ENCODE results near the gene TMTC2.

The TMTC2 gene

GRCh38 chr12:82705774-82706173 lies 19.1 kb downstream of the TMTC2 start:
- Histone ChIP-seq H3K36me3 (replicated peaks; ENCODE audit: low read depth, low read length) (no peaks in the 10 kb centered on the region), H3K79me2 (ENCODE audit: low read length) (no peaks in the 10 kb centered on the region), H3K9ac (ENCODE audit: low read length) (no peak overlapping the region), H3K9me3 (ENCODE audit: insufficient read depth, low read length) (no peaks in the 10 kb centered on the region), H3K27ac (ENCODE audit: low read length) (no peak overlapping the region), H2AFZ (ENCODE audit: low read depth, low read length) (no peak overlapping the region), H4K20me1 (ENCODE audit: insufficient read depth, low read length) (no peaks in the 10 kb centered on the region), H3K27me3 (ENCODE audit: low read depth, low read length) (no peaks in the 10 kb centered on the region), H3K4me1 (ENCODE audit: low read length) (no peaks in the 10 kb centered on the region), H3K4me2 (ENCODE audit: low read length) (no peak overlapping the region), H3K4me3 (ENCODE audit: low read length) (no peak overlapping the region)
- TF ChIP-seq CTCF (IDR thresholded peaks at IDR 0.05; ENCODE audit: low read depth, low read length): no peak
- no peak for TF ChIP-seq EZH2phosphoT487 (IDR thresholded peaks at IDR 0.05; ENCODE audit: low read depth)

GRCh38 chr12:82708061-82708879 lies 21.6 kb downstream of the TMTC2 start:
- Histone ChIP-seq H3K9me3 (ENCODE audit: insufficient read depth, low read length) (no peaks in the 10 kb centered on the region), H3K4me2 (ENCODE audit: low read length) (no peak overlapping the region), H3K27ac (ENCODE audit: low read length) (no peak overlapping the region), H3K36me3 (replicated peaks; ENCODE audit: low read depth, low read length) (no peaks in the 10 kb centered on the region), H3K27me3 (ENCODE audit: low read depth, low read length) (no peaks in the 10 kb centered on the region), H3K4me1 (ENCODE audit: low read length) (no peaks in the 10 kb centered on the region), H3K9ac (ENCODE audit: low read length) (no peak overlapping the region), H2AFZ (ENCODE audit: low read depth, low read length) (no peak overlapping the region), H3K4me3 (ENCODE audit: low read length) (no peak overlapping the region), H4K20me1 (ENCODE audit: insufficient read depth, low read length) (no peaks in the 10 kb centered on the region), H3K79me2 (ENCODE audit: low read length) (no peaks in the 10 kb centered on the region)
- TF ChIP-seq EZH2phosphoT487 (IDR thresholded peaks at IDR 0.05; ENCODE audit: low read depth) (no peak), CTCF (IDR thresholded peaks at IDR 0.05; ENCODE audit: low read depth, low read length) (no peak)

GRCh38 chr12:82709794-82710355 lies 23.2 kb downstream of the TMTC2 start:
- Histone ChIP-seq H3K9ac (ENCODE audit: low read length) (no peak overlapping the region), H3K4me2 (ENCODE audit: low read length) (no peak overlapping the region)
- no peak for TF ChIP-seq CTCF (IDR thresholded peaks at IDR 0.05; ENCODE audit: low read depth, low read length)
- no peak for TF ChIP-seq EZH2phosphoT487 (IDR thresholded peaks at IDR 0.05; ENCODE audit: low read depth)

GRCh38 chr12:82710741-82711140 lies 24.0 kb downstream of the TMTC2 start:
- TF ChIP-seq EZH2phosphoT487 (IDR thresholded peaks at IDR 0.05; ENCODE audit: low read depth) (no peak), CTCF (IDR thresholded peaks at IDR 0.05; ENCODE audit: low read depth, low read length) (no peak)

More at GRCh38 chr12:82709794-82710355, 23.2 kb downstream of the TMTC2 start:
- no peaks in the 10 kb centered on the region for H3K79me2 ChIP-seq (ENCODE audit: low read length)
- no peaks in the 10 kb centered on the region for H3K27me3 ChIP-seq (ENCODE audit: low read depth, low read length)
- H4K20me1 ChIP-seq (ENCODE audit: insufficient read depth, low read length): no peaks in the 10 kb centered on the region
- no peaks in the 10 kb centered on the region for H3K9me3 ChIP-seq (ENCODE audit: insufficient read depth, low read length)
- no peak overlapping the region for H2AFZ ChIP-seq (ENCODE audit: low read depth, low read length)
- no peaks in the 10 kb centered on the region for H3K4me1 ChIP-seq (ENCODE audit: low read length)
- H3K27ac ChIP-seq (ENCODE audit: low read length): no peak overlapping the region
- no peak overlapping the region for H3K4me3 ChIP-seq (ENCODE audit: low read length)
- no peaks in the 10 kb centered on the region for H3K36me3 ChIP-seq (replicated peaks; ENCODE audit: low read depth, low read length)

More at GRCh38 chr12:82710741-82711140, 24.0 kb downstream of the TMTC2 start:
- no peaks in the 10 kb centered on the region for H3K36me3 ChIP-seq (replicated peaks; ENCODE audit: low read depth, low read length)
- H4K20me1 ChIP-seq (ENCODE audit: insufficient read depth, low read length): no peaks in the 10 kb centered on the region
- H3K4me3 ChIP-seq (ENCODE audit: low read length): no peak overlapping the region
- H3K9ac ChIP-seq (ENCODE audit: low read length): no peak overlapping the region
- no peaks in the 10 kb centered on the region for H3K79me2 ChIP-seq (ENCODE audit: low read length)
- no peak overlapping the region for H2AFZ ChIP-seq (ENCODE audit: low read depth, low read length)
- no peaks in the 10 kb centered on the region for H3K4me1 ChIP-seq (ENCODE audit: low read length)
- H3K27ac ChIP-seq (ENCODE audit: low read length): no peak overlapping the region
- H3K9me3 ChIP-seq (ENCODE audit: insufficient read depth, low read length): no peaks in the 10 kb centered on the region
- H3K4me2 ChIP-seq (ENCODE audit: low read length): no peak overlapping the region
- no peaks in the 10 kb centered on the region for H3K27me3 ChIP-seq (ENCODE audit: low read depth, low read length)
